H1 (cell line): ENCODE data around the gene CCDC47. TPM values are rescaled to one million over a fixed set of nuclear protein-coding genes. Genes with fewer than 3 reads are reported as not detected.
A peak's percentile ranks its signal among the peaks of the same experiment; 100 is the strongest.

Experiments
- CTCF ChIA-PET: fragments of 300-600 bp; sonication (Branson Sonifier 250); formaldehyde crosslinking; loops from one replicate; lab custom pipeline; 2021; ENCODE audit not compliant: partially characterized antibody; lab: Charles Lee
- POLR2A ChIA-PET: fragments of 300-600 bp; sonication (Branson Sonifier 250); formaldehyde crosslinking; loops from one replicate; lab custom pipeline; 2021; ENCODE audit warnings: inconsistent platforms; ENCODE audit not compliant: partially characterized antibody; lab: Charles Lee
- DNase-seq, 2 experiments: peaks; one replicate each; pipeline versions ENCODE4 v3.0.0 to v3.0.0-alpha.2; 2010 to 2022; ENCODE audit warnings: low spot score in 2 of 2, low read depth in 1 of 2, mixed read lengths in 1 of 2
- FAIRE-seq: peaks from 2 replicates; lab custom pipeline; 2011; peaks lifted over from hg19 to GRCh38; lab: Jason Lieb, UNC
- H2AFZ ChIP-seq: 2 replicates; pipeline ENCODE4 v1.8.1; 2012; ENCODE audit warnings: low read length, inconsistent platforms
- H2AK5ac ChIP-seq: 2 replicates; pipeline ENCODE4 v1.6.1; 2013; ENCODE audit warnings: low read depth, low read length
- H2BK120ac ChIP-seq: replicated peaks from 2 replicates; pipeline ENCODE3; 2013; ENCODE audit warnings: low read depth, low read length, inconsistent platforms
- H2BK12ac ChIP-seq: 2 replicates; pipeline ENCODE4 v1.6.1; 2013; ENCODE audit warnings: low read depth, low read length
- H2BK15ac ChIP-seq: 2 replicates; pipeline ENCODE4 v1.6.1; 2013; ENCODE audit warnings: low read length
- H2BK20ac ChIP-seq: 2 replicates; pipeline ENCODE4 v1.6.1; 2013; ENCODE audit warnings: low read length
- H2BK5ac ChIP-seq: 2 replicates; pipeline ENCODE4 v1.6.1; 2013; ENCODE audit warnings: low read depth, low read length
- H3K14ac ChIP-seq: 2 replicates; pipeline ENCODE4 v1.6.1; 2013; ENCODE audit warnings: inconsistent platforms; ENCODE audit not compliant: insufficient read length
- H3K18ac ChIP-seq: 2 replicates; pipeline ENCODE4 v1.6.1; 2013; ENCODE audit warnings: low read length; ENCODE audit errors: extremely low read depth
- H3K23ac ChIP-seq: 2 replicates; pipeline ENCODE4 v1.6.1; 2013; ENCODE audit warnings: inconsistent platforms; ENCODE audit not compliant: insufficient read length
- H3K23me2 ChIP-seq: 2 replicates; pipeline ENCODE4 v1.6.1; 2013; ENCODE audit warnings: low read depth, low read length
- H3K27ac ChIP-seq: 2 replicates; pipeline ENCODE4 v1.6.1; 2011; ENCODE audit warnings: low read depth, low read length, inconsistent platforms
- H3K27me3 ChIP-seq, 4 experiments: replicated peaks in 1 of 4; 1 replicate in 1 of 4; 2 replicates in 3 of 4; pipeline versions ENCODE4 v1.6.1 to v1.8.1; 2011 to 2013; ENCODE audit warnings: low read length in 3 of 4, mild to moderate bottlenecking in 3 of 4, inconsistent platforms in 2 of 4, mixed read lengths in 2 of 4, moderate library complexity in 1 of 4; ENCODE audit not compliant: control insufficient read depth in 3 of 4, insufficient read depth in 3 of 4; ENCODE audit errors: extremely low read depth in 1 of 4
- H3K36me3 ChIP-seq, 4 experiments: 2 replicates each; pipeline versions ENCODE4 v1.6.1 to v1.8.1; 2011 to 2013; ENCODE audit warnings: mild to moderate bottlenecking in 4 of 4, low read length in 3 of 4, moderate library complexity in 2 of 4, control low read depth in 1 of 4, inconsistent platforms in 1 of 4; ENCODE audit not compliant: insufficient read depth in 4 of 4, control insufficient read depth in 2 of 4
- H3K4ac ChIP-seq: replicated peaks from 2 replicates; pipeline ENCODE3; 2013; ENCODE audit warnings: low read length, low read depth, mixed read lengths, inconsistent platforms; ENCODE audit not compliant: insufficient read length
- H3K4me1 ChIP-seq, 4 experiments: replicated peaks in 1 of 4; 1 replicate in 1 of 4; 2 replicates in 3 of 4; pipeline versions ENCODE4 v1.6.1 to v1.8.1; 2011 to 2013; ENCODE audit warnings: low read length in 3 of 4, inconsistent platforms in 2 of 4, mixed read lengths in 1 of 4; ENCODE audit not compliant: insufficient read depth in 4 of 4, control insufficient read depth in 3 of 4
- H3K4me2 ChIP-seq, 2 experiments: 2 replicates each; pipeline versions ENCODE4 v1.6.1 to v1.8.1; 2011 to 2013; ENCODE audit warnings: low read depth in 2 of 2, low read length in 2 of 2, control low read depth in 1 of 2, inconsistent platforms in 1 of 2, mild to moderate bottlenecking in 1 of 2; ENCODE audit not compliant: insufficient read depth in 1 of 2
- H3K4me3 ChIP-seq, 4 experiments: fragments of 200-600, 300-600 bp in 1 of 4; sonication (generic), shearing (Covaris generic), sonication (Bioruptor Twin) in 1 of 4; 2 replicates each; pipeline versions ENCODE4 v1.5.1 to v1.8.1; 2011 to 2016; ENCODE audit warnings: low read length in 4 of 4, low read depth in 3 of 4, control low read depth in 2 of 4, inconsistent platforms in 2 of 4, mild to moderate bottlenecking in 2 of 4, mixed read lengths in 1 of 4, moderate library complexity in 1 of 4; ENCODE audit not compliant: insufficient read depth in 2 of 4; ENCODE audit errors: extremely low read depth in 1 of 4
- H3K56ac ChIP-seq: replicated peaks from 2 replicates; pipeline ENCODE3; 2013; ENCODE audit warnings: low read depth, mild to moderate bottlenecking, mixed read lengths, low read length, inconsistent platforms; ENCODE audit not compliant: insufficient read length
- H3K79me1 ChIP-seq: 2 replicates; pipeline ENCODE4 v1.6.1; 2013; ENCODE audit warnings: low read depth, low read length, control low read depth
- H3K79me2 ChIP-seq, 2 experiments: 2 replicates each; pipeline versions ENCODE4 v1.6.1 to v1.8.1; 2012 to 2013; ENCODE audit warnings: low read length in 2 of 2, mild to moderate bottlenecking in 2 of 2, inconsistent platforms in 1 of 2; ENCODE audit not compliant: insufficient read depth in 2 of 2, control insufficient read depth in 1 of 2
- H3K9ac ChIP-seq, 4 experiments: replicated peaks in 1 of 4; 1 replicate in 1 of 4; 2 replicates in 3 of 4; pipeline versions ENCODE4 v1.6.1 to v1.8.1; 2011 to 2013; ENCODE audit warnings: low read depth in 3 of 4, low read length in 3 of 4, control low read depth in 2 of 4, mild to moderate bottlenecking in 2 of 4, moderate library complexity in 2 of 4, inconsistent platforms in 1 of 4; ENCODE audit errors: extremely low read depth in 1 of 4
- H3K9me3 ChIP-seq, 2 experiments: 2 replicates each; pipeline versions ENCODE4 v1.6.1 to v1.8.1; 2012 to 2013; ENCODE audit warnings: mild to moderate bottlenecking in 2 of 2, moderate library complexity in 2 of 2, control low read depth in 1 of 2, inconsistent platforms in 1 of 2, low read depth in 1 of 2, low read length in 1 of 2, mixed read lengths in 1 of 2; ENCODE audit not compliant: insufficient read depth in 2 of 2
- H4K20me1 ChIP-seq, 2 experiments: replicated peaks in 1 of 2; 2 replicates each; pipeline versions ENCODE3 to v1.8.1; 2011 to 2013; ENCODE audit warnings: inconsistent platforms in 2 of 2, low read length in 2 of 2, mild to moderate bottlenecking in 1 of 2; ENCODE audit not compliant: insufficient read depth in 2 of 2, control insufficient read depth in 1 of 2
- H4K5ac ChIP-seq: 2 replicates; pipeline ENCODE4 v1.6.1; 2013; ENCODE audit warnings: low read length, low read depth, mixed read lengths, inconsistent platforms; ENCODE audit not compliant: insufficient read length
- H4K8ac ChIP-seq: 2 replicates; pipeline ENCODE4 v1.8.0; 2013; ENCODE audit warnings: mild to moderate bottlenecking, moderate library complexity, low read length, inconsistent platforms; ENCODE audit not compliant: insufficient read depth; ENCODE audit errors: extremely low read depth
- H4K91ac ChIP-seq: replicated peaks from 2 replicates; pipeline ENCODE3; 2013; ENCODE audit warnings: low read length, mixed read lengths, inconsistent platforms; ENCODE audit not compliant: insufficient read length
- GTF2F1 ChIP-seq: IDR thresholded peaks from 2 replicates; pipeline ENCODE4 v1.6.1; 2012; ENCODE audit warnings: low read depth, low read length, improper control_type of control experiment, borderline replicate concordance
- KDM4A ChIP-seq: IDR thresholded peaks from one replicate; pipeline ENCODE4 v1.7.1; 2012; ENCODE audit warnings: low read depth, mild to moderate bottlenecking, moderate library complexity, low read length, inconsistent platforms; ENCODE audit not compliant: severe bottlenecking
- POLR2A ChIP-seq, 2 experiments: IDR thresholded peaks; 1 replicate in 1 of 2; 2 replicates in 1 of 2; pipeline ENCODE4 v1.6.1; 2011; ENCODE audit warnings: low read depth in 2 of 2, low read length in 2 of 2, mild to moderate bottlenecking in 2 of 2; ENCODE audit errors: control extremely low read depth in 1 of 2
- POLR2AphosphoS5 ChIP-seq: IDR thresholded peaks from 2 replicates; pipeline ENCODE4 v1.6.1; 2011; ENCODE audit warnings: low read depth, low read length
- WGBS, 2 experiments: shearing (Covaris generic) in 1 of 2; methylation state at CpG; one replicate each; pipeline versions ENCODE4 v1.1.6 to v1.1.7; 2013 to 2015; ENCODE audit warnings: low lambda C conversion rate in 2 of 2, mixed read lengths in 2 of 2, inconsistent platforms in 1 of 2, low coverage in 1 of 2, missing lambda C conversion rate in 1 of 2; ENCODE audit not compliant: insufficient replicate concordance in 2 of 2, insufficient coverage in 1 of 2, insufficient read length in 1 of 2; ENCODE audit errors: extremely low coverage in 1 of 2, missing lambda C conversion rate in 1 of 2; 5-methylcytosine and 5-hydroxymethylcytosine counted together
- polyA plus RNA-seq, 7 experiments: library from polyadenylated mRNA; depleted of rRNA in 3 of 7; stranded (reverse) in 5 of 7; unstranded in 2 of 7; fragments of >200 nt in 5 of 7; fragments of 200-250 nt in 2 of 7; gene quantifications; 1 replicate in 5 of 7; 2 replicates in 1 of 7; 4 replicates in 1 of 7; pipeline versions ENCODE4 v1.2.1 to v1.2.3, GENCODE V29; 2011 to 2013; ENCODE audit warnings: missing spikeins in 2 of 7, mixed read lengths in 2 of 7
- total RNA-seq: library from RNA; stranded (reverse); fragmentation: NEBNext Ultra II Directional; extraction: Animal tissue kit (Norgen Biotek cat#: 25700); gene quantifications from 2 replicates; pipeline ENCODE4 v1.2.1, GENCODE V29; 2021

CCDC47 gene
- total and polyA plus RNA-seq, 2 of the 8 experiments (the other 6 are each of a cell fraction or from before 2014, with no cell fraction given), result 21.2 to 83.1 TPM

DNA sequence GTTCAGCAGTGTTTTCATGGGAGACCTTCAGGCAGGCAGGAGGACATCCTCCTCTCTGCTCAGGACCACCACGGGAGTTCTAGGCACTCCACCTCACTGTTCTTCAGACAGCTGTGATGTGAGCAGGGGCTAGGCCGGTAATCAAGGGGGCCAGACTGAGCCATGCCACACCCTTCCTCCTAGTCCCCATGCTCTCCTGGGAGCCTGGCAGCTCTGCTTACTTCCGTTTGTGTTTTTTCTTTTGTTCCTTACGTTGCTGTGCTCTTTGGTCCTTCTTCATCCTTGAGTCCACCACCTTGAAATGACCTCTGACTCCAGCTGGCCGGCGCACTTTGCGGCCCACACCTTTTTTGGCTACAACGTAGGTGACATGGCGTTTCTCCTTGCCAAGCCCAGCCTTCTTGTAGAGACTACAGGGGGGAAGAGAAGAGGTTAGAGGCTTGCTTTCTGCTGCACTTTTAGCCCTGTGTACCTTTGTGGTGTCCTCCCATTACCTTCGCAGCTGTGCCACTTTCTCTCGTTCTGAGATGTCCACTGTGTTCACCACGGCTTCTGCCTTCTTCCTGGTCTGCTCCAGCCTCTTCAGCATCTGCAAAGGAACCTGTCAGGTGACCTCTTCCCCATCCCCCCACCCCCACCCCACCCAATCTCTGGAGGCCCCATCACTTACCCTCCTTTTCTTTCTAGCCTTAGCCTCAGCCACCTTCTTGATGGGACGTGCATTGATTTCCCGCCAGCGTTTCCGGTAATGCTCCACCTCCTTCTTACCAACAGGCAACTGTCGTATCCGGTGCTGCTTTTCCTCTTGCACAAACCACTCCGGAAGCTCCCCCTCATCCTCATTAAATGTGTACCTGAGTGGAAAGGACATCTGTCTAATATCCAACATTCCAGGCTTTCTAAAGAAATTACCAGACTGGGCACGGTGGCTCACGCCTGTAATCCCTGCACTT is 46.5 kb upstream of the CCDC47 start:
- no peak overlapping the region for H4K5ac ChIP-seq
- FAIRE-seq, result no peak

More for the DNA sequence above, 46.5 kb upstream of the CCDC47 start:
- H4K91ac ChIP-seq, result no peak overlapping the region
- no peaks in the 10 kb centered on the region for H3K27me3 ChIP-seq
- no peak overlapping the region for H2AFZ ChIP-seq
- no peak overlapping the region for H3K4me2 ChIP-seq
- peaks cover 62 to 97% (median 94%) of the 10 kb centered on the region in 4 experiments for H3K36me3 ChIP-seq
- H3K18ac ChIP-seq, result no peak overlapping the region
- peak in 1 of 2 experiments; percentile 35 for DNase-seq
- WGBS, 2 experiments, result 92% methylated on average over 20 of the region's 21 CpGs; no CpG with 5 or more reads in 1 of the 2 experiments
- no peaks in the 10 kb centered on the region for H3K4me1 ChIP-seq
- ChIA-PET POLR2A (interaction anchor here (1.3 to 32.3 kb wide), 5 partner anchors 1 to 132 kb away, joined by 3 to 593 read pairs (median 481); partner anchors contain the start of genes CCDC47, DDX42, FTSJ3 and PSMC5), CTCF (interaction anchor here (0.6 to 7.5 kb wide), 8 partner anchors 8 to 37 kb away, joined by 3 to 61 read pairs (median 4); no protein-coding TSS in a partner anchor)
- H3K27ac ChIP-seq, result no peak overlapping the region
- no peak overlapping the region for H3K4me3 ChIP-seq
- H3K79me2 ChIP-seq, result no peaks in the 10 kb centered on the region; a peak in 1 of 4 replicates
- H4K8ac ChIP-seq, result no peak overlapping the region
- H3K4ac ChIP-seq, result no peak overlapping the region
- H3K14ac ChIP-seq, result no peak overlapping the region
- no peak overlapping the region for H2BK12ac ChIP-seq
- peaks cover 9 to 34% of the 10 kb centered on the region in 2 experiments for H4K20me1 ChIP-seq
- H2BK15ac ChIP-seq, result no peak overlapping the region
- H2BK120ac ChIP-seq, result no peak overlapping the region
- no peak overlapping the region for H3K23ac ChIP-seq
- no peaks in the 10 kb centered on the region for H3K23me2 ChIP-seq
- H3K9me3 ChIP-seq, result no peaks in the 10 kb centered on the region
- H2BK5ac ChIP-seq, result no peak overlapping the region
- no peaks in the 10 kb centered on the region; the same call in none of the 2 replicates for H3K79me1 ChIP-seq
- no peak overlapping the region; a peak in 1 of 7 replicates for H3K9ac ChIP-seq
- H2BK20ac ChIP-seq, result no peak overlapping the region
- TF ChIP-seq GTF2F1 (no peak), POLR2AphosphoS5 (peak; percentile 60; the same call in 1 of the 2 replicates), KDM4A (no peak), POLR2A (IDR thresholded peaks at IDR 0.05; ENCODE audit: control extremely low read depth in 1 of 2, low read depth in 2 of 2, low read length in 2 of 2) (peak; percentile 10 to 61; a peak in 2 of 3 replicates)
- H3K56ac ChIP-seq, result no peak overlapping the region
- H2AK5ac ChIP-seq, result no peak overlapping the region
